HG02588 (cell line): ENCODE measurements around the gene RPL36AL.

Experiments
- ATAC-seq: cut with Tn5 transposase; IDR thresholded peaks from one replicate; pipeline ENCODE4 v1.9.1; 2021; ENCODE audit warnings: mild to moderate bottlenecking, moderate library complexity; ENCODE audit not compliant: unreplicated experiment

RPL36AL gene

DNA sequence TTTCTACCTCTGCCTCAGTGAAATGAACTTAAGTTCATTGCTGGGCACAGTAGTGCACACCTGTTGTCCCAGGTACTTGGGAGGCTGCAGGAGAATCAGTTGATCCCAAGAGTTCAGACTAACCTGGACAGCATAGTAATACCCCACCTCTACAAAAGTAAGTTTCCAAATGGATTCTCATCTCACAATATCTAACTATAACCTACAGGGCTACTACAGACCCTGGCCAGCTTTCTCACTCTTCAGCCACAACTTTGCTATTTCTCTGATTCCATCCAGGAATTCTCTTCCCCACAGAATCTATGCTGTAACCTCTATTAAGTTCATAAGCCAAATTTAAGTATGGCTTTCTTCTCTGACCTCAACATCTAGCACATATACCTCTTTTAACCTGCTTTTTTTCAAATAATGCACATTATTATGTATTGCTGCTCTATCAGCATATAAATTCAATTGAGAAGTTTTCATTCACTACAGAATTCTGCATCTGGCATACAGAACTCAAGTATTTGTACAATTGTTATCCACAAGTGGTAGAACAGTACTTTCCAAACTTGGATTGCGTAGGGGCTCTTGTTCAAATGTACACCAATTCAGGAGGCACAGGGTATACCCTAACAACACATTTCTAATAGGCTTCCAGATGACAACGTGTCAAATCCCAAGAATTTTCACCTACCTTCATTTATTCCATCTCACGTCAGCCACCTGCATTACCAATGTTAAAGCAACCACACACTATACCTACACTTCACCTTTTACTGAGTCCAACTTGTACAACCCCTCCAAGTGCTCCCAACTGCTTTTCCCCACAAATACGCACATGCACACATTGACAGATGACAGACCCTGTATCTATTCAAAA is 38.1 kb downstream of the RPL36AL start:
- ATAC-seq = no peak

DNA sequence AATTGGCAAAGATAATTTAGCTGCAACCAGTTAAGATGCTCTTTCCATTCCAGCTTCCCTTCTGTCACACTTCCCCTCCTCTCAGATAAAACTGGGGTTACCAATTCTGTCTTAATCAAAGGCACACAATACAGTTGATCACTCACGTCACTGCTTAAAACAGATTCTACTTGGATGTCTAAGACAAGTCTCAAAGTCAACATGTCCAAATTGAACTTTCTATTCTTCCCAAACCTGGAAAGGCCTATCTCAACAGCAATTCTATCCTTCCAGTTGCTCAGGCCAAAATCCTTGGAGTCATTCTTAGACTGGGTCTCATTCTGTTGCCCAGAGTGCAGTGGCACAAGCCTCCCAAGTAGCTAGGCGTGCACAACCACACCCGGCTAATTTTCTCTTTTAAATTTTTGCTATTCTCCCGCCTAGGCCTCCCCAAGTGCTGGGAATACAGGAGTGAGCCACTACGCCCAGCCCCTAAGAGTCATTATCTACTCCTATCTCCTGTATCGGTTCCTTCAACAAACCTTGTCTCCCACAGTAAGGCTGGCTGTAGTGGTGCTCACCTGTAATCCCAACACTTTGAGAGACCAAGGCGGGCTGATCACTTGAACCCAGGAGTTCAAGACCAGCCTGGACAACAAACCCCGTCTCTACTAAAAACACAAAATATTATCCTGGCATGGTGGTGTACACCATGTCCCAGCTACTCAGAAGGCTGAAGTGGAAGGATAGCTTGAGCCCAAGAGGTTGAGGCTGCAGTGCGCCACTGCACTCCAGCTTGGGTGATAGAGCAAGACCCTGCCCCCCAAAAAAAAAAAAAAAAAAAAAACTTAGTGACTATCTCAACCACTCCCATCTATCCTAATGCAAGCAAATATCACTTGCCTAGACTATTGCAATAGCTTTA is 39.0 kb downstream of the RPL36AL start:
- no peak for ATAC-seq

DNA sequence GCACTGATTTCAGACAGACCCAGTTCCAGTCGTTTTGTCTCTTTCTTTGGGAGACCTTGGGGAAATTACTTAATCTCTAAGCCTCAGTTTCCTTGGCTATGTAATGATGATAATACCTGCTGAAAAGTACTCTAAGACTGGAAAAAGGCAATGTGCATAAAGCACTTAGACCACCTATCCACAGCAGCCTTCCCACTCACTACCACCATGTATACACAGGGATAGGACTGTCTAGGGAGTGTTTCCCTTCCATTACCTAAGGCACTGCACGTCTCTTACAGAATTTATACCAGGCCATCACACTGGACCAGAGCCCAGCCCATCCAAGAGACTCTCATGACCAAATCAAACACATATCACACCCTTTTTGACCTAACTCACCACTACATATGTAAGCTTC is 40.6 kb downstream of the RPL36AL start:
- ATAC-seq = no peak

DNA sequence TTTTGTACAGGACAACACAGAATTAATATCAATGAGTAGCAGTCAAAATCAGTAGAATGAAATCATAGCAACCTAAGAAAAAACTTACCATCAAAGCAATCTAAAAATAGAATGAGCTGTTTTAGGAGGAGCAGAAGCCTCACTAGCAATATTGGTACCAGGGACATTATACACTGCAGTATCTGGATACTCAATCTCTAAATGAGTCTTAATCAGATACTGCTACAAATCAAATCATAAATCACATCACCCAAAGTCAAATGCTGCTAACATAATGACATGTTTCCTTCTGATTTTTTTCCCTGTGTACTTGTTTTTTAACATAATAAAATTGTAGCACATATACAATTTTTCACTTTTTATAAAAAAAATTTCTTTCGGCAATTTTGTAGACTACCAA is 42.3 kb downstream of the RPL36AL start:
- ATAC-seq = no peak

DNA sequence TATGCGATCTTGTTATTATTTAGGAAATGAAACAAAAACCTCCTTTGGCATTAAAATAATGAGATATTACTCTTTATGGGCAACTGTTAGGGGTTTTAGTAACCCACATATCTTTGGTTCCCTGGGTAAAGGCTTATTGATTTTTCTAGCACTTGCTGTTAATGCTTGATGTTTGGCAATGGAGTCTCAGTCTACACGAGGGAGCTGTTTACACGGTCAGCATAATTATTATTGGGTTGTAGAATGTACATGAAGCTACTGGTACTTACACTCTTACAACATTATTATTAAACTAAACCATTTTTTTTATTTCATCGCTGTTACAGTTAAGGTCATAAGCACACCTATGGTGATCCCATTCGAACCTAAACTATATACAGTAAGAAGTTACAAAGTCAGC is 46.4 kb downstream of the RPL36AL start:
- no peak for ATAC-seq

DNA sequence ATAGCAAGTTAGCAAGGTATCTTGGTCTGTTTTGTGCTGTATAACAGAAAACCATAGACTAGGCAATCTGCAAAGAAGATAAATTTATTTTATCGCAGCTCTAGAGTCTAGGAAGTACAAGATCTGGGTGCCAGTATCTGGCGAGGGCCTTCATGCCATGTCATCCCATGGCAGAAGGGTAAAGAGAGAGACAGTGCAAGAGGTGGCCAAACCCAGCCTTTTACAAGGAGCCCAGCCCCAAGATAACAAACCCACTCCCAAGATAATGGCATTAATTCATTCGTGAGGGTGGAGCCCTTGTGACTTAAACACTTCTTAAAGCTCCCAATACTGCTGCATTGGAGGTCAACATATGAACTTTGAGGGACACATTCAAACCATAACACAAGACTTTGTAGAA is 51.1 kb downstream of the RPL36AL start:
- no peak for ATAC-seq
